Activated T-helper 1 cell treated with anti-CD3 and anti-CD28 coated beads, Interleukin-12 subunit alpha, Interleukin-12 subunit beta, Interleukin-2, Interleukin-4 antibody, amounts not matched to agents 30 ng/mL and 10 ng/mL and 1 ng/mL, durations not matched to agents 14 hours and 24 hours and 36 hours (primary cell): ENCODE data around the gene RASL11B. TPM values are rescaled to one million over a fixed set of nuclear protein-coding genes. Genes with fewer than 3 reads are reported as not detected.

Experiments used
- DNase-seq: peaks from one replicate; pipeline ENCODE4 v3.0.0; 2021; ENCODE audit warnings: low spot score
- H3K27ac Mint-ChIP-seq: one replicate; pipeline ENCODE4 v1.8.0; 2021; ENCODE audit warnings: mild to moderate bottlenecking, mixed read lengths
- H3K27me3 Mint-ChIP-seq: one replicate; pipeline ENCODE4 v1.8.0; 2022; ENCODE audit warnings: mild to moderate bottlenecking, moderate library complexity, mixed read lengths; ENCODE audit not compliant: insufficient read depth
- H3K36me3 Mint-ChIP-seq: one replicate; pipeline ENCODE4 v1.8.0; 2021; ENCODE audit warnings: low read depth, mixed read lengths
- H3K4me1 Mint-ChIP-seq: one replicate; pipeline ENCODE4 v1.8.0; 2021; ENCODE audit warnings: low read depth, mixed read lengths
- H3K4me3 Mint-ChIP-seq: one replicate; pipeline ENCODE4 v1.8.0; 2021; ENCODE audit warnings: mild to moderate bottlenecking, moderate library complexity, mixed read lengths
- H3K9me3 Mint-ChIP-seq: one replicate; pipeline ENCODE4 v1.8.0; 2021; ENCODE audit warnings: mixed read lengths
- intact Hi-C: fragments of 100-400 bp; cut with micrococcal nuclease; formaldehyde crosslinking; loops from one replicate; pipeline ENCODE4 v1.15.1; 2024
- total RNA-seq: library from RNA; stranded (reverse); gene quantifications from 2 replicates; pipeline ENCODE4 v1.2.3, GENCODE V29; 2022

Gene RASL11B
- total RNA-seq, 1 donor from 2014 or later, result 1.6 TPM

DNA sequence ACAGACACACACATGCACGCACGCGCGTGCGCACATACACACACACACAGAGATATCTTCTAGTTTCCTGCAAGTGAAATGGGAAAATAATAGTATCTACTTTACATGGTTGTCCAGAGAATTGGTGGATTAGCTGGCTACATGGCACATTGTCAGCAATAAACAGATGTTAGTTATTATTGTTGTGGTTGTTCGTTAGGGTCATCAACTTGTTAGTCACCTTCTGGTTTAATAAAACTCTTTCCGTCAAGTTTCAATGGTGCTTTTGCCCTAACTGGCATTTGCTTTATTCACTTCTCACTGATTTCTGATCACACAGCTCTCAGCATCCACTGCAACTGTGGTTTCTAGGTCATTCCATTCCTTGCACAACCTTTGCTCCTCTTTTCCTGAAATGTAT, 25.4 kb upstream of the RASL11B start:
- intact Hi-C loops, result no loop called here
- H3K27ac Mint-ChIP-seq, result no peak overlapping the region
- peaks cover 3% of the 10 kb centered on the region for H3K27me3 Mint-ChIP-seq
- no peak for DNase-seq
- H3K4me1 Mint-ChIP-seq, result no peaks in the 10 kb centered on the region
- no peaks in the 10 kb centered on the region for H3K36me3 Mint-ChIP-seq
- no peak overlapping the region for H3K4me3 Mint-ChIP-seq
- no peaks in the 10 kb centered on the region for H3K9me3 Mint-ChIP-seq

- Mint-ChIP-seq H3K27me3 (peaks cover 3% of the 10 kb centered on the region), H3K4me3 (no peak overlapping the region), H3K27ac (no peak overlapping the region), H3K9me3 (no peaks in the 10 kb centered on the region), H3K36me3 (no peaks in the 10 kb centered on the region), H3K4me1 (no peaks in the 10 kb centered on the region)
- intact Hi-C loops, result no loop called here
- no peak for DNase-seq
Measured at GRCh38 chr4:52837716-52838558, 24.2 kb upstream of the RASL11B start.

DNA sequence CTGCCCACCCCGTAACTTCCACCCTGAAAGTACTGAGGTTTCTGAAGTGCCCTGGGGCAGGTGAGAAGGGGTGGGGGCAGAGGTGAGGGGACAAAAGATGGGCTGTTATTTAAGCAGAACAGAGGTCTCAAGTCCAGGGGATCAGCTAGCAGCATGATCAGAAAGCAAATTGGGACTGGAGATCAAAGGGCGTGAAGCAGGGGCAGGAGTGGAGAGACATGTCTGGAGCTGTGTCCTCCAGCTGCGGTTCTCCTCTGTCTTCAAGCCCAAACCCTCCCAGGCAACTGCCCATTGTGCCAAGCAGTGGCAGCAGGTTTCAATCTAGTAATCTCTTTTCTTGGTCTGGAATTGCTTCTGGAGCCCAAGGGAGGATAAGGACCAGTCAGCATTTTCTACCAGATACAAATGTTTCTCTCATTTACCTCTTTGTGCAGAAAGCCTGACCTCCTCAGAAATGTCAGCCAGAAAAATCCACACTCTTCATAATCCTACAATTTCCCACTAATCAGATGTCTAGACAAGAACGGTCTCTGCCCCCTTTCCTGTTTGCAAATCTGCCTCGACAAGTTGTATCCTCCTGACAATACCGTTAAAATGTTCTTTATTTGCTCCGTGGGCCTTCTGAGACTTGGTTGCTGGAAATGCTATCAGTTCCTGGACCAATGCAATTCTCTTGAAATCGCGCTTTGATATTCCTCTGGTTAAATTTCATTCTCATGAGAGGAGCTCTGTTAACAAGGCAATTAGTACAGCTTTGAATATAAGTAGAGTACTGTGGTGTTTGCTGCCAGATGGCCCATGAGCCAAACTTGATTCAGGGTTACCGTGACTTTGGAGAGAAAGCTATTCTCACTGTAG, 23.2 kb upstream of the RASL11B start:
- intact Hi-C loops, result no loop called here
- Mint-ChIP-seq H3K9me3 (no peaks in the 10 kb centered on the region), H3K4me3 (no peak overlapping the region), H3K27ac (no peak overlapping the region), H3K4me1 (no peaks in the 10 kb centered on the region), H3K36me3 (no peaks in the 10 kb centered on the region), H3K27me3 (peaks cover 3% of the 10 kb centered on the region)
- DNase-seq, result no peak

GRCh38 chr4:52840531-52841370, 21.4 kb upstream of the RASL11B start:
- intact Hi-C loops, result no loop called here
- Mint-ChIP-seq H3K4me3 (no peak overlapping the region), H3K9me3 (no peaks in the 10 kb centered on the region), H3K36me3 (no peaks in the 10 kb centered on the region), H3K27me3 (peaks cover 3% of the 10 kb centered on the region), H3K27ac (no peak overlapping the region), H3K4me1 (no peaks in the 10 kb centered on the region)
- DNase-seq, result no peak

GRCh38 chr4:52841682-52842456, 20.2 kb upstream of the RASL11B start:
- intact Hi-C loops, result no loop called here
- Mint-ChIP-seq H3K9me3 (no peaks in the 10 kb centered on the region), H3K4me1 (no peaks in the 10 kb centered on the region), H3K4me3 (no peak overlapping the region), H3K27ac (no peak overlapping the region), H3K27me3 (peaks cover 3% of the 10 kb centered on the region), H3K36me3 (no peaks in the 10 kb centered on the region)
- DNase-seq, result no peak

- no peaks in the 10 kb centered on the region for H3K36me3 Mint-ChIP-seq
- H3K4me1 Mint-ChIP-seq, result no peaks in the 10 kb centered on the region
- H3K9me3 Mint-ChIP-seq, result no peaks in the 10 kb centered on the region
- peaks cover 3% of the 10 kb centered on the region for H3K27me3 Mint-ChIP-seq
- H3K27ac Mint-ChIP-seq, result no peak overlapping the region
- DNase-seq, result no peak
- no peak overlapping the region for H3K4me3 Mint-ChIP-seq
- intact Hi-C loops, result no loop called here
Measured at GRCh38 chr4:52842792-52843191, 19.3 kb upstream of the RASL11B start.

GRCh38 chr4:52843351-52843750, 18.8 kb upstream of the RASL11B start:
- Mint-ChIP-seq H3K27me3 (peaks cover 3% of the 10 kb centered on the region), H3K4me1 (no peaks in the 10 kb centered on the region), H3K9me3 (no peaks in the 10 kb centered on the region), H3K4me3 (no peak overlapping the region), H3K27ac (no peak overlapping the region), H3K36me3 (no peaks in the 10 kb centered on the region)
- intact Hi-C loops, result no loop called here
- DNase-seq, result no peak

DNA sequence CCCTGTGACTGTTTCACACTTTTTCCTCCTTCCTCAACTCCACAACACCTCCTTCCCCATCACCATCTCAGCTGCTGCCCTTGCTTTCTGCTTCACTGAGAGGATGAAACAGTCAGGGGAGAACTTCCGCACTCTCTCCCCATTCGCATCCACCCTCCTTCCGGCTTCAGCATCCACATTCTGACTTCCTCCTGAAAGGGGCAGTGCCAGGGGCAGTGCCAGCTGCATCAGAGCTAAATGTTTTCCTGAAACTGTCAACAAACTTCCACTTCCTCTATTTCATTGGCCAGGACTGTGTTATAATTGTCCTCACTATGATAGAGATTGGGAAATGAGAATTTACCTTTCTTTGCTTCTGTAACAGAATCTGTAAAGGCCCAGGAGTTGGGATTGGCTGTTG, 18.2 kb upstream of the RASL11B start:
- Mint-ChIP-seq H3K27ac (no peak overlapping the region), H3K4me1 (no peaks in the 10 kb centered on the region), H3K27me3 (peaks cover 5% of the 10 kb centered on the region), H3K9me3 (no peaks in the 10 kb centered on the region), H3K4me3 (no peak overlapping the region), H3K36me3 (no peaks in the 10 kb centered on the region)
- DNase-seq, result no peak
- intact Hi-C loops, result no loop called here

GRCh38 chr4:52844596-52844995, 17.5 kb upstream of the RASL11B start:
- Mint-ChIP-seq H3K9me3 (no peaks in the 10 kb centered on the region), H3K36me3 (no peaks in the 10 kb centered on the region), H3K27me3 (peaks cover 4% of the 10 kb centered on the region), H3K4me3 (no peak overlapping the region), H3K4me1 (no peaks in the 10 kb centered on the region), H3K27ac (no peak overlapping the region)
- no peak for DNase-seq
- intact Hi-C loops, result no loop called here

GRCh38 chr4:52846502-52846901, 15.6 kb upstream of the RASL11B start:
- no peaks in the 10 kb centered on the region for H3K36me3 Mint-ChIP-seq
- intact Hi-C loops, result no loop called here
- H3K27ac Mint-ChIP-seq, result no peak overlapping the region
- no peak overlapping the region for H3K4me3 Mint-ChIP-seq
- no peak for DNase-seq
- no peaks in the 10 kb centered on the region for H3K4me1 Mint-ChIP-seq
- H3K27me3 Mint-ChIP-seq, result peaks cover 2% of the 10 kb centered on the region
- no peaks in the 10 kb centered on the region for H3K9me3 Mint-ChIP-seq

- H3K4me3 Mint-ChIP-seq, result no peak overlapping the region
- intact Hi-C loops, result no loop called here
Measured at GRCh38 chr4:52848254-52848653, 13.9 kb upstream of the RASL11B start.

GRCh38 chr4:52850406-52851124, 11.6 kb upstream of the RASL11B start:
- no peak overlapping the region for H3K27ac Mint-ChIP-seq
- no peaks in the 10 kb centered on the region for H3K4me1 Mint-ChIP-seq
- no peaks in the 10 kb centered on the region for H3K36me3 Mint-ChIP-seq

More at GRCh38 chr4:52848254-52848653, 13.9 kb upstream of the RASL11B start:
- DNase-seq, result no peak
- no peak overlapping the region for H3K27ac Mint-ChIP-seq
- H3K4me1 Mint-ChIP-seq, result no peaks in the 10 kb centered on the region
- peaks cover 2% of the 10 kb centered on the region for H3K27me3 Mint-ChIP-seq
- no peaks in the 10 kb centered on the region for H3K9me3 Mint-ChIP-seq
- no peaks in the 10 kb centered on the region for H3K36me3 Mint-ChIP-seq

More at GRCh38 chr4:52850406-52851124, 11.6 kb upstream of the RASL11B start:
- H3K9me3 Mint-ChIP-seq, result no peaks in the 10 kb centered on the region
- peaks cover 2% of the 10 kb centered on the region for H3K27me3 Mint-ChIP-seq
- H3K4me3 Mint-ChIP-seq, result no peak overlapping the region
- intact Hi-C loops, result no loop called here
- DNase-seq, result no peak
